ENCODE results near the gene ST6GALNAC3.
"Not testable (repeated sequence)": the region's sequence is repeated elsewhere in the genome, so short reads cannot be mapped to it uniquely, and the experiment has no call there.

ST6GALNAC3 gene

DNA sequence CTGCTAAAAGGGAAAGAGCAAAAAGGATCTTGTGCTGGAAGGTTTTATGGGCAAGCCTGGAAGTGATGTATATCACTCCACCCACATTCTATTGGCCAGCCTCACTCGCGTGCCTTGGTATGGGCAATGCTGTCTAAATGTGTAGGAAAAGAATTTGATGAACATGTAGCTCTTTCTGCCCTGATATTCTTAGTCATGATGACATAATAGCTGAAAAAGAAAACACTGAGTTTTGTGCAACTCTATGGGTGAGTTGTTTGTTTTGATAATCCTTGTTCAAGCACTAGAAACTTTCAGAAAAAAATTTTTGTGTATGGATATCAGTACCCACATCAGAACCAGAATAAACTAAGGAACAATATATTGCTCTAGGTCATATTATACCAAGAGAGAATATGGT is 561.2 kb downstream of the ST6GALNAC3 start:
- no peak for DNase-seq (ENCODE audit: low read depth in 2 of 2)

DNA sequence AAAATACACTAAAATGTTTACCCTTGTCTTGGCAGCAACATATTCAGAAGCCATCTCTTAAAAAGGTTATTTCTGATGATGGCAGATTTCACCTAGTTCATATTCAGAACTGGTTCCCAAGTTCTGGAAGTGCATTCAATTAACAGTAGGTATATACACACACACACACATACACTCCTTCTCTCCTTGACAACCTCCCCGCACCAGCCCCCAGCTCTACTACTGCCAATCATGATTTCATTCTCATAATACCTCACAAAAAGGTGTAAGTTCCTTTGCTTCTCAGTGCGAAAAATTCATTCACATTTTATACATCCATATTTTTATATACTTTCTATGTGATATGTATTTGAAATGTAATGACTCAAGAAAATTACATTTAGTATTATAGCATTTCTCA is 564.6 kb downstream of the ST6GALNAC3 start:
- no peak for DNase-seq (ENCODE audit: low read depth in 2 of 2)

DNA sequence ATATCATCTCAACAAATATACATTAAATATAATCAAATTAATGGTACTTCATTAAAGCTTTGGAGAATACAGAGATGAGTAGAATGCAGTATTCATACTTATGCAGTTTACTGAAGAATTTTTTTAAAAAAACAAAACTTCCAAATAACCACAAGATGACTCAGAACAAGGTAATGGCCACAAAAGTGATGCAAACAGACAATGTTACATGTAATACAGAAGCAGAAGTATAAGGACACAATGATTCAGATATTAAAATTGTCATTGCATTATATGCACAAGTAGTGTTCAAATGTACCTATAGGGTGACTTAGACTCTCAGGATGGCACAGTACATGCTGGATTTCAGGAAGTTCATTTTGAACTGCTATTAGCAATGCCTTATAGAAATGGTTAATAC is 565.5 kb downstream of the ST6GALNAC3 start:
- no peak for DNase-seq (ENCODE audit: low read depth in 2 of 2)

DNA sequence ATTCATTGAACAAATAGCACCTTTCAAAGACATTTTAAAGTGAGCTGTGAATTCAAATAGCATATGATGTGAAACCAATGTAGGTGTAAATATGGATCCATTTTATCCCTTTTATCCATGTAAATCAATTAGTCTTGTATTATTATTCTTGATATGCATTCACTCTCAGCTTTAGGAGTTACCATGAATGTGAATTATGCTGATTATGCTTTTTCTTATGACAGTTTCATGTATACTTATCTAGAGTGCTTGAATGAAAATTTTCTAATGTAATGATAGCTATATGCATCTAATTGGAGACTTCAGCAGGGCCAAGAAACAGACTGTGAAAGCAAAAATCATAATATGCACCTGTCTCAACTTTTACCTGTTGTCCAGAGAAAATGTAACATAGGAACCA is 566.2 kb downstream of the ST6GALNAC3 start:
- DNase-seq (ENCODE audit: low read depth in 2 of 2) = no peak

DNA sequence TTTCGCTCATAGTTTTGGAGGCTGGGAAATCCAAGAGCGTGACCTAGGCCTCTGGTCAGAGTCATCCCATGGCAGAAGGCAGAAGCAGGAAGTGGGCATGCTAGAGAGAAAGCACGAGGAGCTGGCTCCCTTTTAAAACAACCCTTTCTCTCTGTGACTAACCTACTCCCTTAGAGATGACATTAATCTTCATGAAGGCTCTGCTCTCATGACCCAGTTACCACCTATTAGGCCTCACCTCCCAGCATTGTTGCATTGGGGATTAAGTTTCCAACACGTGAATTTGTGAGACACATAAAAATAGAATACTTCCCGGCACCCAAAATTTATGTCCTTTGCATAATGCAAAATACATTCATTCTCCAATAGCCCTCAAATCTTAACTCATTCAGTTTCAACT is 569.6 kb downstream of the ST6GALNAC3 start:
- DNase-seq (ENCODE audit: low read depth in 2 of 2) = no peak

DNA sequence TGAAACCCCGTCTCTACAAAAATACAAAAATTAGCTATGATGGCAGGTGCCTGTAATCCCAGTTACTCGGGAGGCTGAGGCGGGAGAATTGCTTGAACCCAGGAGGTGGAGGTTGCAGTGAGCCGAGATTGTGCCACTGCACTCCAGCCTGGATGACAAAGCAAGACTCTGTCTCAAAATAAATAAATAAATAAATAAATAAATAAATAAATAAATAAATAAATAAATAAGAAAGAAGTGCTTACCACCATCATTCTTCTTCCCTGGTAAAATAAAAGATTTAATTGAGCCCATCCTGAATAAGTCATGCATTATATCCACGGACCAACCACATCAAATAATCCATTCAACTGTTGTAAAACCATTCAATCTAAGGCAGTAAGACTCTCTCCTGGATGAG is 578.3 kb downstream of the ST6GALNAC3 start:
- not testable (repeated sequence) for DNase-seq (ENCODE audit: low read depth in 2 of 2)

DNA sequence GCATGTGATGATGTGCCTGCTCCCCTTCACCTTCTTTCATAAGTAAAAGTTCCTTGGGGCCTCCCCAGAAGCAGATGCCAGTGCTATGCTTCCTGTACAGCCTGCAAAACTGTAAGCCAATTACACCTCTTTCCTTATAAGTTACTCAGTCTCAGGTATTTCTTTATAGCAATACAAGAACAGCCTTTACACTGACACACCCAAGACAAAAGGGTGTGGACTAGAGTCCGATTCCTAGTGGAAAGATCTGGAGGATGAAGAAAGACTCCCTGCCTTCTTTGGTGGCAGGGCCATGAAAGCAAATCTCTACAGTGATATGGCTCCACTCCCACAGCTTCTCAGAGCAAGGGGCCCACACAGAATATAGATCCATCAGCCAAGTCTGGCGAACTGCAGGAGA is 583.1 kb downstream of the ST6GALNAC3 start:
- DNase-seq (ENCODE audit: low read depth in 2 of 2) = no peak

DNA sequence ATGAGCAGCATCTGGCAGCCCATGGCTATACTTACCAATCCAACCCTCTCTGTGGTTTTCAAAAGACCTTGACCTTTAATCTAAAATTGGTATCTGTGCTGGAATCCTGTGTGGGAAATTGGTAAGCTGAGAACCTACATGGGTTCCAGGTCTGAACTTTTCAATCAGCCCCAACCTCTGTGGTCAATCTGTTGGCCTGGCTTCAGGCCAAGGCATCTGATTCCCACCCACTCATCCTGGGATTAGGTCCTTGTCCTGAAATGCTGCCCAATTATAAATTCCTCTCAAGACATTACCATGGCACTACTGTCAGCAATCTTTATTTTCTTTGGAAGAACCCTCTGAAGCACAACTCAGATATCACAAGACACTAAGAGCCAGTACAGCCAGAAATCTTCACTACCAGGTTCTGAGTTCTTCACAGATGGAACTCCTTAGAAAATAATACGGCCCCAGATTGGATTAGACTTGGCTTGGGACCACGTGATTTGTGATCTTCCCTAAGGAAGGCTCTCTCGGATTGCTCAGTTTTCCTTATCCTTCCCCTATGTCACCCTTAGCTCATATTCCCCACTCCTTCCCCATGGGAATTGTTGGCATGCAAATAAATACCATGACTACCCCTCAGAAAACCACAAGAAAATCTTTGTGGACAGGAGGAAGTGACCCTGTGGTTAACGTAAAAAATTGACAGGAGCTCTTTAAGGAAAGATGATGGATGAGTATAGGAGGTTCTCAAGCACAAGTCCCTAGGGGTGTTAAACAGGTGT is 584.8 kb downstream of the ST6GALNAC3 start:
- no peak for DNase-seq (ENCODE audit: low read depth in 2 of 2)

DNA sequence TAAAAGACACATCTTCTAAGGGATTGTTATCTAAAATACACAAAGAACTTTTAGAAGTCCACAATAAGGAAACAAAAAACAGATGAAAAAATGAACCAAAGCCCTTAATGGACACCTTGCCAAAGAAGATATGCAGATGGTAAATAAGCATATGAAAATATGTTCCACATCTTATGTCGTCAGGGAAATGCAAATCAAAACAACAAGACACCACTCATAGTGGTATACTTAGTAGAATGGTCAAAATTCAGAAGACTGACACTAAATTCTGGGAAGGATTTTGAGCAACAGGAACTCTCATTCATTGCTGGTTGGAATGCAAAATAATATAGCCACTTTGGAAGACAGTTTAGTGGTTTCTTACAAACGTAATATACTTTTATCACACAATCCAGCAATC is 587.0 kb downstream of the ST6GALNAC3 start:
- no peak for DNase-seq (ENCODE audit: low read depth in 2 of 2)

DNA sequence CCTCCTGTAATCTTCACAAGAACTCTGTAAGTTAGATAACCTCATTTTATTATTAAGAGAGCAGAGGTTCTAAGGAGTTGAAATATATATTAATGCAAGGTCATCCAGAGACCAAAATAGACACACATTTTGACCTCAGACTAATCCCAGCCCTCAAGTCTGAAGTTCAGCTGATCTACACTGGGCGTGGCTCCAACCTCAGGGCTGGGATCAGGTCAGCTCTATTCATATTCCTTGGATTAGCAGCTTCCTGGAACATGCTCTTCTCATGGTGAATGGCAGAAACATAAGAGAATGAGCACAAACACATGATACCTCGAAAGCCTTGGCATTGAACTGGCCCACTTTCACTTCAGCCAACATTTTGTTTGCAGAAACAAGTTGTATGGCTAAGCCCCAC is 592.0 kb downstream of the ST6GALNAC3 start:
- no peak for DNase-seq (ENCODE audit: low read depth in 2 of 2)

DNA sequence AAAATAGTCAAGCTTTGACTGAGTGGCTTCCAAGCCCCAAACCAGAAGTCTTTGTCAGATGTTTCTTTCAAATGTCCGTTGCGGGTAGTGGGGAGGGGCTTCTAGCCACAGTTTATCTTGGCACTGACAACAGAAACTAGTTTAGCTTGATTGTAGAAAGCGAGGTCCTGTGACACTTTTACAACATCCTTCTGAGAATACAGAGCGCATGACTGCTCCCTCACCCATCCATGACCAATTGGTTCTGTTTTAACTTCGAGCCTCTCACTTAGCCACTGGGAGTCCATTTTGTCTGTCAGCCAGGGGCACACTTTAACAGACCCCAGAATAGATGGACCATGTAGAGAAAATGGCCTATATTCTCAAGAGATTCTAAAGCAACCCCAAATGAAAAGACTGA is 593.5 kb downstream of the ST6GALNAC3 start:
- DNase-seq (ENCODE audit: low read depth in 2 of 2) = no peak

DNA sequence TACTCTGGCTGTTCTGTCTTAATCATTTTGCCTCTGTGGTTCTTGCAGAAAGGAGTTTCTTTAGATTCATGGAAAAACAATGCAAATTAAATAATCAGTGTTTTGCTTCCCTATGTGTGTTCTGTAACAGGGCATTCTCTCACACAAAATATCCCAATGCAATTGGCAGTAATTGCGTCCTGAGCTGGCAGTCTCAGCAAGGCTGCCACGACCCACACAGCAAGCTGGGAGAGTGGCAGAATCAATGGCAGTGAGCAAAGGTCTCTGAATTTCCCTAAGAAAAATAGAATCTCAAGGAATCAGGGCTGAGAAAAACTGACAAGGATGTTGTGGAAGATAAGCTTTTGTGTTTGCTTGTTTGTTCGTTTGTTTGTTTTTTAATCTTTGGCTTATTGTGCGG is 594.6 kb downstream of the ST6GALNAC3 start:
- DNase-seq (ENCODE audit: low read depth in 2 of 2) = no peak

DNA sequence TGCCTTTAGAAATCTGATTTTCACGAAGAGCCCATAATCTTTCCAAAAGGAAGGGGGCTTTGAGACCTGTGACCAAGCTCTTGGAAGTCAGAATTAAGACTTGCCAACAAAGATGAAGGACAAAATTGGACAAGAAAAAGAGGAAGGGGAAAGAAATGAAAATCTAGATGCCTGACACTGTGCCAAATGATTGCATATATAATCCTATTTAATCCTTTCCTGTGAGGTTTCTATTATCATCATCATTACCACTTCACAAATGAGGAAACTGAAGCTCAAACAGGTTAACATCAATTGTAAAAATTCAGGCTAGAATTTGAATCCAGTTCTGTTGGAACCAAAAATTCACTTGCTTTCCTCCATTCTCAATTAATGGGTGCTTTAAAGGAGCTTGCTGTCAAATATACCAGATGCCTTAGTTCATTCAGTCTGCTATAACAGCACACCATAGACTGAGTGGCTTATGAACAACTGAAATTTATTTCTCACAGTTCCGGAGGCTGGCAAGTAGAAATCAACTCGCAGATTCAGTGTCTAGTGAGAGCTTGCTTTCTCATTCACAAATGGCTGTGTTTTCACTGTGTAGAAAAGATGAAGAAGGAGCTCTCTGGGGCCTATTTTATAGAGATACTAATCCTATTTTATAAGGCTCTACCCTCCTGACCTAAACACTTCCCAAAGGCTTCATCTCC is 595.2 kb downstream of the ST6GALNAC3 start:
- DNase-seq (ENCODE audit: low read depth in 2 of 2) = no peak

DNA sequence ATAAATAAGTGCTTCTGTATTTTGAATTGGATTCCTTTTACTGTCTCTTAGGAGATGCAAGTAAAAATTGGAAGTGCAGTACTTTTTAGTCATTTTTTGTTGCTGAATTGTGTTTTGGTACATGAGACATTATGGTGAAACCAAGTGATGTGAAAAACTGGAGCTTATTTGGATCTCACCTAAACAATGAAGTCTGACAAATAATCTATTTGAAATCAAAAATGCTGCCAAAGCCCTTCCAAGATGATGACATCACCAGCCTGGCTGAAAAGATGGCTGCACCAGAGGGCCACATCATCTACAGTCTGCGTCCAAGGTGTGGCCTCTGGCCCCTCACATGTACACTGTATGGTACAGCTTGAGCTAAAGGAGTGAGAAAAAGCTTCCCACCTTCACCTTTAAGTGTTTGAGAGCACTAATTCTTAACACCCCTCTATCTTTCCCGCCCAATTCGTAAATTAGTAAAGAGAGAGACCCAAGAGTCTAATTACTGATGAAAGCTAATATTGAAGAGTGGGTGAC is 600.2 kb downstream of the ST6GALNAC3 start:
- no peak for DNase-seq (ENCODE audit: low read depth in 2 of 2)

DNA sequence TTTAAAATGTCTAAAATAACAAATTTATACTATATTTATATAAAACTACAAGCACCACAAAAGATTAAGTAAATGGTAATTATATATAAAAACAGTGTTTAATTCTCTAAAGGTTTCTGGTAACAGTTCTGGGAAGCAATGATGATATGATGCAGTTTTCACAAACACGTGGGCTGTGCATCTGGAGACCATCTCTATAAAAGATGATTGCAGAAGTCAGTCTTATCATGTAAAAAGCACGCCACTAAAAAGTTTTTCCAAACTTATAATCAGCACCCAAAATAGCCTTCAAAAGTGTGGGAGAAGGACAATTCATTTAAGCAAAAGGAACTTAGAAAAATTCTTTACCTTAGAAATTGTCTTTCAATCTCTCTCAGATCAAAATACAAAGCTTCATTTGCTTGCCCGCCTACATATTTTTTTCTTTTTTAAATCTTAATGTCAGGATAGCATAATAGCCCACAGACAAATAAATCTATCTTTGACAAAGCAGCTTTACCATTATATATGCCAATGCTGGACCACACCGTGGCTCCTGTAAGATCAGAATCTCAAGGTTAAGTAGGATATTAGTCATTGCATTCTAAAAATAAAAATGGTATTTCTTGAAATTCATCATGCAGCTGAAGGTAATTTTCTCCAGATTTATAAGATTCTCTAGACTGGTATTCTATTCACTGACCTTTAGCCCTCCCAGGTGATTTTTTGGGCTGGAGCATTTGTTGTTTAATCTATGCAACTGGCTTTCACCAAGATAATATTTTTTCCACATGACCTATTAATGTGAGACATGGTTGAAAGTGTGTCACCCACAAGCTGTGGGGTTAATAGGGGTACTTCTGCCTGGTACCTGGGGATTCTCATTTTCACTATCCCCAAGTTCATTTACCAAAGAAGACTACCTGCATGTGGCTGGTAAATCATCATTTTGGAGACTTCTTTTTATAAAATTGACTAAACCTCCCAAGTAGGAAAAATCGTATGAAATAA is 603.2 kb downstream of the ST6GALNAC3 start:
- no peak for DNase-seq (ENCODE audit: low read depth in 2 of 2)

DNA sequence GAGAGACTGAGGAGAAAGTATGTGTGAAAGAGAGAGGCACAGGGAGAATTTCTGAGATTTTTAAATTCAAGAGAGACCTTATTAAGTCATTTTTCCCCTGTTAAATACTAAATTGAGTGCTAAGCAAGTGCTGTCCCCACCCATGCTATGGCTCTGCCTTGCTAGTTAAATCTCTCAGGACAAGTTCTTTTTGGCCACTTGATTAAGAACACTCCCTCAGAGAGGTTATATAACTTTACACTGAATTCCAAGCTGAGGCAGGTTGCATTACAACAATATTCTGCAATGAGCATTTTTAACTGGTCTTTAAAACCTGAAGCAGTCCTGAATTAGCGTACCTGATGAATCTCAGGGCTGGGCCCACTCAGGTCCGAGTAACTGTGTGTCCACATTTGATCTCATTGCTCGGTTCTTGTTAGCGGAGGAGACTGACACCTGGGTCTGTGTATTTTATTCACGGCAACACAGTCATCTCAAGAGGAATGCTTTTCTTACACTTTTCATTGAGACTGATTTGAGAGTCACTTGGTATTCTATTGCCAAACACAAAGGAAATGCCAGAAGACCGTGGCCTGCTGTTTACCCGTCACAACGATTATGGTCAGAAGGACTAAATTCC is 605.1 kb downstream of the ST6GALNAC3 start:
- no peak for DNase-seq (ENCODE audit: low read depth in 2 of 2)

DNA sequence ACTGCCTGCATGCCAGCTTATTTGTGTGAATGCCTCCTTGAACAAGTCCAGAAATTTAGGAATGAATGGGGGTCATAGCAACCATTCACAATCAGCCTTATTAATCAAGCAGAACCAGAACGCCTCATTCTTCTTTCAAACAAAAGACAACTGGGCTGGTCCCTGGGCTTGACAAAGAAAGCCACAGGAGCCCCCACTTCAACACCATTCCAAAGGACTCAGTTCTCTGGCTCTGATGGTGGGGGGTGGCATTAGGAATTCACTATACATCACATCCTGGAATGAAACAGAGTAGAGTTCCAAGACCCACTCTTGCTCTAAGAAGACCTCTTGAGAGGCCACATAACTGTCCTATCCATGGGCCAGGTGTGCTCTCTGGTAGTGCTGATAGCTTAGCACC is 606.1 kb downstream of the ST6GALNAC3 start:
- DNase-seq (ENCODE audit: low read depth in 2 of 2) = no peak

DNA sequence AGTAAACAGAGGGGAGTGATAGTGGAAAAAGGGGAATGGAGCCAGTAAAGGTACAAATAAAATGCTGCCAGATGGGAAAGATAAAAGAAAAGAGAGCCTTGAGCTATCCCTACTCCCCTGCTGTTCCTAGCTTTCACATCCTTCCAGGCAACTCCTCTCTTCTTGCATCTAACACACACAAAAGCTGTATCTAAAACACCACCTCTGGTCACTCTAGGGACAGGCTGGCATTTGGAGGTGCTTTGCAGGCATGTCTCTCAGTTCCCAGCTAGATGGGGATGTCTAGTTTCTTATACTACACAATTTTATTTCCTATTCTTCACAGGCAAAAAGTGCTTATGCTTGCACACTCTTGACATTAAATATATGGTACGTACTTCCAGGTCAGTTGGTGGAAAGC is 607.6 kb downstream of the ST6GALNAC3 start:
- no peak for DNase-seq (ENCODE audit: low read depth in 2 of 2)

Data from activated CD4-positive, alpha-beta T cell treated with anti-CD3 and anti-CD28 coated beads for 24 hours (primary cell).